Thyroid gland (tissue), 4 donors: ENCODE data around the gene PREX1. TPM values are rescaled to one million over a fixed set of nuclear protein-coding genes. Genes with fewer than 3 reads are reported as not detected.

Source experiments
- DNase-seq, 2 donors: peaks; one replicate each; pipeline ENCODE4 v3.0.0-alpha.2; 2019
- H3K27ac ChIP-seq, 3 donors: fragments of 200-600 bp; sonication (generic); 1 replicate in 2 of 3; 2 replicates in 1 of 3; pipeline ENCODE4 v1.5.1; 2016 to 2019; ENCODE audit warnings: mild to moderate bottlenecking in 1 of 3, moderate library complexity in 1 of 3
- H3K27me3 ChIP-seq: fragments of 200-600 bp; sonication (generic); one replicate; pipeline ENCODE4 v1.5.1; 2019
- H3K36me3 ChIP-seq, 2 donors: fragments of 200-600 bp; sonication (generic); one replicate each; pipeline ENCODE4 v1.5.1; 2016 to 2019
- H3K4me1 ChIP-seq, 2 donors: fragments of 200-600 bp; sonication (generic); one replicate each; pipeline ENCODE4 v1.5.1; 2017 to 2019
- H3K4me3 ChIP-seq, 3 donors: fragments of 200-600 bp; sonication (generic); replicated peaks in 1 of 3; 1 replicate in 2 of 3; 2 replicates in 1 of 3; pipeline ENCODE4 v1.5.1; 2016; ENCODE audit warnings: mild to moderate bottlenecking in 1 of 3
- H3K9me3 ChIP-seq: fragments of 200-600 bp; sonication (generic); one replicate; pipeline ENCODE4 v1.5.1; 2017
- CTCF ChIP-seq, 6 experiments: fragments of 200-600 bp in 3 of 6; fragments of 450-650 bp in 3 of 6; sonication (generic) in 3 of 6; IDR thresholded peaks; one replicate each; pipeline ENCODE4 v1.5.1; 2016 to 2019; ENCODE audit warnings: antibody characterized with exemption in 6 of 6, mild to moderate bottlenecking in 2 of 6, inconsistent platforms in 1 of 6, moderate library complexity in 1 of 6
- POLR2A ChIP-seq, 2 donors: fragments of 450-650 bp; IDR thresholded peaks; one replicate each; pipeline ENCODE4 v1.6.1; 2017; ENCODE audit warnings: antibody characterized with exemption in 2 of 2, mild to moderate bottlenecking in 2 of 2, moderate library complexity in 1 of 2
- WGBS, 2 donors: methylation state at CpG; one replicate each; pipeline ENCODE4 v1.1.5; 2017; 5-methylcytosine and 5-hydroxymethylcytosine counted together
- intact Hi-C: fragments of 100-400 bp; cut with DNase I; formaldehyde crosslinking; loops from one replicate; pipeline ENCODE4 v1.15.1; 2023
- total RNA-seq, 4 donors: library from RNA; depleted of rRNA; stranded (reverse); fragments of >200 nt; gene quantifications; one replicate each; pipeline ENCODE4 v1.2.3, GENCODE V29; 2016

The PREX1 gene
- total RNA-seq, 4 donors from 2014 or later, result 10.2 to 42.7 (median 18.7) TPM

- intact Hi-C loops, result no loop called here
- peak; percentile 37 to 69 for DNase-seq
- Histone ChIP-seq H3K9me3 (no peaks in the 10 kb centered on the region), H3K27me3 (no peaks in the 10 kb centered on the region), H3K4me3 (no peak overlapping the region), H3K36me3 (no peaks in the 10 kb centered on the region), H3K27ac (peak overlapping the region in 1 of 3 donors; percentile 32), H3K4me1 (peaks cover 8 to 17% of the 10 kb centered on the region in 2 donors)
- TF ChIP-seq POLR2A (IDR thresholded peaks at IDR 0.05), result no peak
- TF ChIP-seq CTCF (IDR thresholded peaks at IDR 0.05), result no peak
- WGBS, 2 donors, result 23 to 52% methylated on average over 1 of the region's 1 CpG
Measured at GRCh38 chr20:48866936-48867335, 39.1 kb upstream of the PREX1 start.

- H3K27ac ChIP-seq, result no peak overlapping the region
- 41 to 48% methylated on average over 5 of the region's 5 CpGs for WGBS, 2 donors
- DNase-seq, result no peak
Measured at GRCh38 chr20:48864738-48865318, 37.0 kb upstream of the PREX1 start.

GRCh38 chr20:48864254-48864653 is 36.5 kb upstream of the PREX1 start:
- intact Hi-C loops, result no loop called here
- Histone ChIP-seq H3K36me3 (no peaks in the 10 kb centered on the region), H3K4me3 (no peak overlapping the region), H3K27ac (no peak overlapping the region), H3K9me3 (no peaks in the 10 kb centered on the region), H3K27me3 (no peaks in the 10 kb centered on the region), H3K4me1 (peaks cover 8 to 12% of the 10 kb centered on the region in 2 donors)
- TF ChIP-seq CTCF (IDR thresholded peaks at IDR 0.05) (no peak), POLR2A (IDR thresholded peaks at IDR 0.05) (no peak)
- no peak for DNase-seq
- 87 to 91% methylated on average over 5 of the region's 5 CpGs for WGBS, 2 donors

More at GRCh38 chr20:48864738-48865318, 37.0 kb upstream of the PREX1 start:
- no peaks in the 10 kb centered on the region for H3K27me3 ChIP-seq
- intact Hi-C loops, result no loop called here
- H3K9me3 ChIP-seq, result no peaks in the 10 kb centered on the region
- H3K4me1 ChIP-seq, result peaks cover 8 to 12% of the 10 kb centered on the region in 2 donors
- TF ChIP-seq POLR2A (IDR thresholded peaks at IDR 0.05), result no peak
- H3K36me3 ChIP-seq, result no peaks in the 10 kb centered on the region
- no peak overlapping the region for H3K4me3 ChIP-seq

- Histone ChIP-seq H3K27me3 (no peaks in the 10 kb centered on the region), H3K9me3 (no peaks in the 10 kb centered on the region), H3K4me3 (no peak overlapping the region), H3K36me3 (no peaks in the 10 kb centered on the region), H3K4me1 (peaks cover 8 to 12% of the 10 kb centered on the region in 2 donors), H3K27ac (no peak overlapping the region)
- WGBS, 2 donors, result 84 to 89% methylated on average over 1 of the region's 1 CpG
- DNase-seq, result no peak
- no peak for TF ChIP-seq POLR2A (IDR thresholded peaks at IDR 0.05)
- no peak for TF ChIP-seq CTCF (IDR thresholded peaks at IDR 0.05)
- intact Hi-C loops, result no loop called here
Measured at GRCh38 chr20:48862279-48862678, 34.5 kb upstream of the PREX1 start.

GRCh38 chr20:48861444-48861843 is 33.6 kb upstream of the PREX1 start:
- H3K4me3 ChIP-seq, result no peak overlapping the region
- no peak for TF ChIP-seq POLR2A (IDR thresholded peaks at IDR 0.05)
- no peak for TF ChIP-seq CTCF (IDR thresholded peaks at IDR 0.05)
- H3K27ac ChIP-seq, result no peak overlapping the region
- WGBS, 2 donors, result 92 to 100% methylated on average over 2 of the region's 2 CpGs
- H3K36me3 ChIP-seq, result no peaks in the 10 kb centered on the region
- peaks cover under 1 to 4% of the 10 kb centered on the region in 2 donors for H3K4me1 ChIP-seq
- intact Hi-C loops, result no loop called here
- no peak for DNase-seq
- H3K9me3 ChIP-seq, result no peaks in the 10 kb centered on the region
- no peaks in the 10 kb centered on the region for H3K27me3 ChIP-seq
